ENCODE measurements around the gene STK40.
A peak's percentile ranks its signal among the peaks of the same experiment; 100 is the strongest.

- no peak for TF ChIP-seq CTCF (conservative IDR thresholded peaks at IDR 0.05; ENCODE audit: low read depth in 2 of 2)
- no peak for TF ChIP-seq EZH2 (IDR thresholded peaks at IDR 0.05; ENCODE audit: low read depth, unreplicated experiment)
- TF ChIP-seq POLR2AphosphoS5 (IDR thresholded peaks at IDR 0.05; ENCODE audit: low read depth) = peak; percentile 98
These were observed 78.7 kb downstream of the STK40 start for GRCh38 chr1:36306902-36307456.
